Stimulated activated CD4-positive, alpha-beta T cell treated with anti-CD3 and anti-CD28 coated beads, Interleukin-2, amount 100 ng/mL, for 24 hours (primary cell): ENCODE data around the gene C10orf67.
"Not testable (repeated sequence)": the region's sequence is repeated elsewhere in the genome, so short reads cannot be mapped to it uniquely, and the experiment has no call there.

Experiments used
- DNase-seq, 2 donors: peaks; one replicate each; pipeline ENCODE4 v3.0.0-alpha.2; 2020

Gene C10orf67

GRCh38 chr10:23322082-23322481, 22.5 kb downstream of the C10orf67 start:
- DNase-seq = no peak

DNA sequence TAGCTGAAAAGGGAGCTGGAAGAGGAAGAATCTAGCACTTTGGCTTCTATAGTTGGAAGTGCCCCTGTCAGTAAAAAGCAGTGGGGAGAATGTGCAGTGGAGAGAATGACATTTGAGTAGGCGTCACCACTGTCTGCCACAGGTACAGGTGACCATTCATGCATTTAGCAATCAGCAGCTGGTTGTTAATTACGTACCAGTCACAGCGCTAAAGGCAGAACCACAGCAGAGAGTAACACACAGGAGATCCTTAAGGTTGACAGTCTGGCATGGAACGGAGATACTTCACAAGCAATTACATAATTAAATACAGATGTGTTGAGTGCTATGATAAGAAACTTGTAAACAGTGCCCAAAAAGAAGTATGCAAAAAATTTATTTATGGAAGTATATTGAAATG, 24.8 kb downstream of the C10orf67 start:
- DNase-seq = no peak

DNA sequence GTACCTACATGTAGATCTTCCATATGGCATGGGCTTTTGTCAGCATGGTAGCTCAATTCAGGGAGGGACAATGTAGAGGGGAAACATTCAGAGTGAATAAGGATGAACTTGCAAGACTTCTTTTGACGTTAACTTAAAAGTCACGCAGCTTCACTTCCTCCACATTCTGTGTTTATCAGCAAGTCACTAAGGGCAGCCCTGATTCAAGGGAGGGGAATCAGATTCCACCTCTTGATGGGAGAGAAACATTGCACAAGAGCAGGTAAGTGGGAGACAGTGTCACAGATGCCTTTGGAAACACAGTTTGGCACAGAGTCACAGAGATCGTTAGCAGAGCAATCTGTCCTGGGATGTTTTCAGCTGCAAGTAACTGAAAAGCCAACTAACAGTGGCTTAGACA, 26.2 kb downstream of the C10orf67 start:
- no peak for DNase-seq

DNA sequence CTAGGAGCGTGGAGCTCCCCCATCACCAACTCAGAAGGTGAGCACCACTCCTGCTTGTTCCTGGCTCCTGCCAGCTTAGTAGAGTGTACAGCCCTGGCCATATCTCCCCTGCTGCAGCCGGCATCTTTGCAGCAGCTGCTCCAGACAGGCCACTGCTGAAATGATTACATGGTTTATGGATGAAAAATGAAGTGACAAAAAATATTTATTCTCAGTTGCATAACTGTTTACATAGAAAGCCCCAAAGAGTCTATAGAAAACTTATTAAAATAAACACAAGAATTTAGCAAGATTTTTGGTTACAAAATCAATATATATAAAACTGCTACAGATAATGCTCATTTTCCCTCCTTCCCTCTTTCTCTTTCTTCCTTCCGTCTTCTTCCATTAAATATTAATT, 27.2 kb downstream of the C10orf67 start:
- no peak for DNase-seq

- DNase-seq = no peak
These were observed 28.2 kb downstream of the C10orf67 start for GRCh38 chr10:23316406-23316805.

DNA sequence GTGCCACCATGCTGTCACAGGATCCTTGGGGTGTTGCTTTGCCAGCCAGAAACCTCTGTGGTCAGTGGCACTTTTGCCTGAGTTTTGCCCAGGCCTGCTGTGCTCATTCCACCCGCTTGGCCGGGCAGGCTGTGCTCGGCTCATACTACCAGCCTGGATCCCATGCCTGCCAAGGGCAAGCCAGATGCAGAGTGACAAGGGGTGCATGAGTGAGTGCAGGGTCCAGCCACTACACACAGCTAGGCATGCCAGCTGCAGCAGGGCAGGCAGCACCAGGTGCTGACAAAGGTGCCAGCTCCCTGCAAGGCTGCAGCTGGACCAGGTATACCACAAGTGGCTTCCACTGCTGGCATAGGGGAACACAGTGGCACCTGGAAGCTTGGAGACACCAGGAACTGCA, 28.6 kb downstream of the C10orf67 start:
- DNase-seq = no peak

DNA sequence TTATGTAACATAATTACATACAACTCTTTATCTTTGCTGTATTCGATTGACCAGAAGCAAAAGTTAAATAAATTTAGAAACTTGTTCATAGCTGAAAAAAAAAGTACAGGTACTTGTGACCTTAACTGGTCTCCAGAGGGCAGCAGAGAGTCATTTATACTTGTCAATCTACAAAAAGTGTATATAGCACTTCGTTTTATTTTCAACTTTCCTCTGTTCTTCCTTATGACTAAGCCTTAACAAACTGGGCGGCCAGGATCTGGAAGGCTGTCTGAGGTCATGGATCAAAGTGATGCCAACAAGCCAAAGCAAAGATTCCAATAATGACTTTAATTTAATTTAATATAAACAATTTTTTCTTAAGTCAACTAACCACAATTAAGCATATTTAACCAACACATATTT, 29.8 kb downstream of the C10orf67 start:
- peak; percentile 37 to 64 for DNase-seq

GRCh38 chr10:23311034-23311433, 33.6 kb downstream of the C10orf67 start:
- DNase-seq = no peak

- DNase-seq = no peak
These were observed 34.2 kb downstream of the C10orf67 start for GRCh38 chr10:23310404-23310803.

GRCh38 chr10:23299961-23300360, 44.6 kb downstream of the C10orf67 start:
- not testable (repeated sequence) for DNase-seq

DNA sequence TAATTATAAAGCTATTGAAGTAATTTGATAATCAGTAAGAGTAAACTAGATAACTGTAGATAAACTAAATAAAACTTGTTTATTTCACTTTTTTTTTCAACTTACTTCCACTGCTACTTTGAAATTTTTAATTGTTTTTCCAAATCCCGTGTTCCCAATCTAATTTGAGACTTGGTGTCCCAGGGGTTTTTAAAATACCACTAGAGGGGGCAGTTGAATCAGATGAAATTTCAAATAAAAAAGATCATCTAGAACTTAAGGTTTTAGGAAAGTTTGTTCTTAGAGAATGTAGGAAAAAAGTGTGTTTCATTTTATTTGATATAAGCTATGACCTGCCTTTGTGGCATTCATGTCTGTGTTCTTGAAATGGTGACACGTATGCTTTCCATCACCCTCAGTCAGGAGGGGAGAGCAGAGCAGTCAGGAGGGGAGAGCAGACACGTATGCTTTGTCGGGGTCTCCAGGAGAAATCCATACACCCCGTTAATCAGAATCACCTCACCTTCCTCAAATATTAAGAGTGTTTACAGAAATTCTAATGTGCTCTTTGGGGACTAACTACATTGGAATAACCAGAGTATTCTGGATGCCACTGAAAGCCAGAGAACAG, 49.9 kb downstream of the C10orf67 start:
- no peak for DNase-seq

DNA sequence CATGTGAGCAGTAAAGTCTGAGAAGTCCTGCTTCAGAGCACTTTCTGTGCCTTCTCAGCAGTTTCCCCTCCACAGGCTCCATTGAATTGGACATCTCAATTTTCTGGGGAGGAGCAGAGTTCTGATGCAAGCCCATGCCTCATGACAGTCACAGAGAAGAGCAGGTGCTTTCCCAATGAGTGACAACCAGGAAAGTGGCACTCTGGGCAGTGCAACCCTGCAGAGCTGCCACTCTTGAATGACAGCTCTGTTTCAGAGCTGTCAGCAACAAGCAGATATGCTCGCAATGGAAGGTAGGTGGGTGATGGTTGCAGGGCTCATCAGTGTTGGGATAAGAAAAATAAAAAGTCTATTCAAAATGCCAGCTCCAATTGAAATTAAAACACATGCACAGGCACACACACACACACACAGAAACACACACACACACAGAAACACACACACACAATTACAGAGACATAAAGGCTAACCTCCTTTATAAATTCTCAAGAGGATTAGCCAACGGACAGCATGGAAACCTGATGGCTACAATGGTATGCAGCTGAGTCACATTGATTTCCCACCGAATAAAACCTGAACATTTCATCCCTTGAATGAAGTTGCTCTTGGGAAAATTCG, 50.5 kb downstream of the C10orf67 start:
- no peak for DNase-seq

GRCh38 chr10:23293145-23293724, 51.4 kb downstream of the C10orf67 start:
- peak; percentile 35 to 50 for DNase-seq

DNA sequence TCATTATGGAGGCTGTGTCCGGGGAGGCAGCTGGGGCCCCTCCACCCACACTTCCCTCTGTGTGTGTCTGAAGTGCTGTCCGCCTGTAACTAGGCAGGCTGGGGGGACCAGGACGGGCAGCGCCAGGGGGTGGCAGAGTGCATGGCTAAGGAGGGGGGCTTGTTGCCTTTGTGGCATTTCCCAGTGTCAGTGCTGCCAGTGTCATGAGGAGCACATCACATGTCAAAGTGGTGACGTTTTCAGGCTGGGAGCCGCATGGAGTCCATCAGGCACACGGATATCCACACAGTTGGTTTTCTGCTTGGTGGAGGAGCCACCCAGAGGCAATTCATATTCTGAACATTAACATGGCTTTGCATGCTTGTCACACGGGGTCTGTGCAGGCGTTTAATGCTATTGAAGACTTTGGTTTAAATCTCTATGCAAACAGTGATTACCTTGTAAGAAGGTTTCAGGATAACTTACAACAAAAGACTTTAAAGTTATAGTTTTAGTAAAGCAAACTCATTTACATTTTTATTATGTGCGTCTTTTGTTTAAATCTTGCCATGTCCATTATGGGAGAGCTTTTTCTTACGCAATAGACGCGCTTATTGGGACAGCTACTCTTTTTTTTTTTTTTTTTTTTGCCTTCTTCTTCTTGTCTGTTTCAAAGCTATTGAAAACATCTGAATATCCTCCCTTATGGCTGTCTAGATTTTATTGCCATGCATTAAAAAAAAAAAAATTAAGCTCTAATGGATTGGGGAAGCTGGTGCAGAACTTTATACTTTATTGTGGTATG, 52.9 kb downstream of the C10orf67 start:
- DNase-seq = no peak

- DNase-seq = no peak
These were observed 59.8 kb downstream of the C10orf67 start for GRCh38 chr10:23284674-23285335.

- DNase-seq = no peak
These were observed 60.4 kb downstream of the C10orf67 start for GRCh38 chr10:23284155-23284554.

- no peak for DNase-seq
These were observed 60.9 kb downstream of the C10orf67 start for GRCh38 chr10:23283680-23284079.

DNA sequence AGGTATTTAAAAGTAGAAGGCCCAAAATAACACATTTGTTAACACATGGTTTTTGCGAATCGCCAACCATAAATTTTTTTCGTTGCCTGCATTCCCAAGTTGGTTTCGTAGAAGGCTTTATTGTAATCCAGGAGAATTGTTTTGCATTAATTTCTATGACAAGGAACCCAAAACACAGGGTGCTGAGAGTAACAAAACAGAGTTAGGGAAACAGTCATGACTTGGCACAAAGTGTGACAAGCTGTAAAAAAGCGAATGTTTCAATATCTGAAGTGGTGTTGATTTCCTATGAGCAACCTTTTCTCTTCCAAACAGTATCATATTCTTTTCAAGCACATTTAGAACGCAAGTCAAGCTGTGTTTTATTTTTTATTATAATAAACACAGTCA, 63.6 kb downstream of the C10orf67 start:
- no peak for DNase-seq

GRCh38 chr10:23280419-23281043, 64.1 kb downstream of the C10orf67 start:
- no peak for DNase-seq

DNA sequence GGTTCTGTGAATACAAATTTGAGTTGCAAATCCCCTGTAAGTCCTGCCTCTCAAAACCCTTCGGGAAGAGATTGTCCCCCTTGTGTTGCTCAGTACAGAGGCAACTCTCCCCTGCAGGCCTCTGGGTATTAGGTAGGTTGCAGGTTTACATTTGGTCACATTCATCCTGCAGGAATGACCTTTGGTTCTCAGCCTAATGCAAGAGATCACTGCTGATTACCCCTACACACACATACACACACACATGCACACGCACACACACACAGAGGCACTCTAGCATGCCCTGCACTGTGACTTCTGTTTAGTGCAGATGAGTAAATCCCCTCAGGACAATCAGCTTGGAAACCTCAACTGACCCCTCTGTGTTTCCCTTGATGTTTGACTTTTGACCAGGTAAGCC, 69.2 kb downstream of the C10orf67 start:
- no peak for DNase-seq

- not testable (repeated sequence) for DNase-seq
These were observed 70.4 kb downstream of the C10orf67 start for GRCh38 chr10:23274179-23274578.

DNA sequence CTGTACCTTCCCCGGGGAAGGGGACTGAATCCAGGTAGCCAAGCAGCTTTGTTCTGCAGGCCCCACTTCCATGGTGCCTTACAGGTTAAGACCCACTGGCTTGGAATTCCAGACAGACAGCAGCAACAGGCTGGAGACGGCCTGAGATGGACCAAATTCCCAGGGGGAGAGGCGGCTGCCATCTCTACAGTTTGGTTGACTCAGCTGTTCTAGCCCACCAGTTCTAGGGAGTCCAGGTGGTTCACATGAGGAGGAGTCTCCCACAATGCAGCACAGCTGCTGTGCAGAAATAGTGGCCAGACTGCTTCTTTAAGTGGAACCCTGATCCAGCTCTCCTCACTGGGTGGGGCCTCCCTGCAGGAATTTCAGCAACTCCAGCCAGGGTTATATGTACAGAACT, 74.1 kb downstream of the C10orf67 start:
- no peak for DNase-seq
